ENCODE results near the gene CYP26A1.

CYP26A1 gene

DNA sequence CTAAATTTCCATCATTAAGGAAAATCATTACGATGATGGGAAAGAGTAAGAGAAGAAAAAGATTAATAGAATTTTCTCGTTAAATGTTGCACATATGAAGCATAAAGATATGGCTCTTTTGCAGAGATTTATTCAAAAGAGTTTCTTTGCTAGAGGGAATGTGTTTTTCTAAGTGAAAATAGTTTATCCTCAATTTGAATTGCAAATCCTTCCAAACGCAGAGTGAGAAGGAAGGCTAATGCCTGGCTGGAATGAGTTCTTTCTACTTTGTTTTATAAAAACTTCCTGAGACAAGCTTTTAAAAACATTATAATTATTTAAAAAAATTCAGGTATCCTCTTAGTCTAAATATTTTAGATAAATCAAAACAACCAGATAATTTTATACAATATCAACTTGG lies 14.2 kb downstream of the CYP26A1 start:
- TF ChIP-seq, protein P1, sequence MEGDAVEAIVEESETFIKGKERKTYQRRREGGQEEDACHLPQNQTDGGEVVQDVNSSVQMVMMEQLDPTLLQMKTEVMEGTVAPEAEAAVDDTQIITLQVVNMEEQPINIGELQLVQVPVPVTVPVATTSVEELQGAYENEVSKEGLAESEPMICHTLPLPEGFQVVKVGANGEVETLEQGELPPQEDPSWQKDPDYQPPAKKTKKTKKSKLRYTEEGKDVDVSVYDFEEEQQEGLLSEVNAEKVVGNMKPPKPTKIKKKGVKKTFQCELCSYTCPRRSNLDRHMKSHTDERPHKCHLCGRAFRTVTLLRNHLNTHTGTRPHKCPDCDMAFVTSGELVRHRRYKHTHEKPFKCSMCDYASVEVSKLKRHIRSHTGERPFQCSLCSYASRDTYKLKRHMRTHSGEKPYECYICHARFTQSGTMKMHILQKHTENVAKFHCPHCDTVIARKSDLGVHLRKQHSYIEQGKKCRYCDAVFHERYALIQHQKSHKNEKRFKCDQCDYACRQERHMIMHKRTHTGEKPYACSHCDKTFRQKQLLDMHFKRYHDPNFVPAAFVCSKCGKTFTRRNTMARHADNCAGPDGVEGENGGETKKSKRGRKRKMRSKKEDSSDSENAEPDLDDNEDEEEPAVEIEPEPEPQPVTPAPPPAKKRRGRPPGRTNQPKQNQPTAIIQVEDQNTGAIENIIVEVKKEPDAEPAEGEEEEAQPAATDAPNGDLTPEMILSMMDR (IDR thresholded peaks at IDR 0.05) = no peak

DNA sequence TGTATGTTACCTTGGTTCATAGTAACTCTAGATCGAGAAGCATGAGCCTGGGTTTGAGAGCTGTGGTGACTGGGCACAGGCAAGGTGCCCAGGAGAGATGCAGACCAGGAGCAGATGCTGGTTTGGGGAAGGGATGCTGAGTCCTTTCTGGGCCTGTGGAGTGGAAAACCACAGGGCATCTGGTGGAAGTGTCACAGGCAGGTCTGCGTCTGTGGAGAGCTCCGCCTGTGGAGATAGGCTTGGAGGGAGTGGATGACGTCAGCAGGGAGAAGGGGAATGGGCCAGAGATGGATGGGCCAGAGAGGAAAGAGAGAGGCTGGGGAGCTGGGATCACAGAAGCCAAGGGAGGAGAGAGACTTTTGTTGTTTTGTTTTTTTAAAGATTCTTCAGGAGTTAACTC lies 14.8 kb downstream of the CYP26A1 start:
- TF ChIP-seq, protein P1 (IDR thresholded peaks at IDR 0.05) = no peak

DNA sequence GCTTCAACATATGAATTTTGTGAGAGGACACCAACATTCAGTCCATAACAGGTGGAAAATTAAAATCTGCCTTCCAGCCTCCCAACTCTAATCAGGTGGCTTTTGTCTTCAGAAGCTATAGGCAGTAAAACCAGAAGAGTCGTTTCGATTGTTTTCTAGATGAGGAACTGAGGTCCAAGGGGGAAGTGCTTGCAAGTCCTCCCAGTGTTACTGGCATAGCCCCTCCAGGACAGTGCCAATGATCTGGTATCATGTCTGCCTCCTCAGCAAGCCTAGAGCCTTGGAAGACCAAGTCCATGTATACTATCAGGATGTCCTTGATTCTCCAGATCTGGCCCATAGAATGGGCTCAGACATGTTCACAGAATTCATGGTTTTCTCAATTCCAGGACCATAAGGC lies 16.9 kb downstream of the CYP26A1 start:
- TF ChIP-seq, protein P1 (IDR thresholded peaks at IDR 0.05) = no peak

DNA sequence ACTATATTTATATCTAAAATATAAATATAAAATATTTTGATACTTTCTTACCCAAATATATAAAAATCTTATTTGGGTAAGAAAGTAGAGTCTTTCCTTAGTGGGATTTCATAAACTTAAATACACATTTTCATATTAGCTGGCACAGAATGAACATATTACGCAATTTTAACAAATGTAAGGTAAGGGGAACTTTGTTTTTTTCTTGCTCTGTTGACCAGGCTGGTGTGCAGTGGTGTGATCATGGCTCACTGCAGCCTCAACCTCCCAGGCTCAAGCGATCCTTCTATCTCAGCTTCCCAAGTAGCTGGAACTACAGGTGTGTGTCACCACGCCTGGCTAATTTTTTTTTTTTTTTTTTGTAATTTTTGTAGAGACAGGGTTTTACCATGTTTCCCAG lies 18.3 kb downstream of the CYP26A1 start:
- TF ChIP-seq, protein P1 (IDR thresholded peaks at IDR 0.05) = no peak

DNA sequence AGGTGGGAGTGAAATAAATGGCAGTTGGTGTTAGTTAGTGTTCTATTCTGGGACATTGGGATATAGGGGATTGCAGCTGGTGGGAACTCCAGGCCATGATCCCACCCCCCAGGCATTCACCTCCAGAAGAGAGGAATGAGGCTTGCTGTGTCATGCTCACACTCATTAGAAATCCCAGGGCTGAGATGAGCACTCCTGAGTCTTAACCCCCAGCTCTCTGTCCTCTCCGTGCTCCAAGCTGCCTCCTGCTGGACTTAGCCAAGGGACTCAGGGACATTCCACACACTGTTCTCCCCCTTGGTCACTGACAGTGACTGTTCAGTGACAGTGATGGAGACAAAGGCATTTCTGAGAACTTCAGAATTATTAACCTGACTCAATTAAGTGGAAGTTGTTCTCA lies 21.5 kb downstream of the CYP26A1 start:
- TF ChIP-seq, protein P1 (IDR thresholded peaks at IDR 0.05) = no peak

DNA sequence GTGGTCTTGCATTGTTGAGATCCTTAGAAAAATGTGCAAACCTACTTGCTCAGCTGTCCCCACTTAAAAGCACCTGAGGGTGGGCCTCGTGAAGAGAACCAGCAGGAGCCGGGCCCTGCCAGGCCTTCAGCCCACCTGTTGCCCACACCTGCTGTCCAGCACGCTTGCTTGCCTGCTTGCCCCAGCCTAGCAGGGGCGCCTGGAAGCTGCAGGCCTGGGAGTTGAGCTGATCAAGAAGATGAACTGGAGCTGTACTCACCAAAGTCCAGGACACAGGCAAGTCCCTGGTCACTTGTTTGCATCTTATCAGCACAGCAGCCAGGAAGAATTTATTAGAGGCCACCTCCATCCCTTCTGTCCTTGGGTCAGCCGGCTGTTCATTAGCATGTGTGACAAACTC lies 23.2 kb downstream of the CYP26A1 start:
- TF ChIP-seq, protein P1 (IDR thresholded peaks at IDR 0.05) = no peak

DNA sequence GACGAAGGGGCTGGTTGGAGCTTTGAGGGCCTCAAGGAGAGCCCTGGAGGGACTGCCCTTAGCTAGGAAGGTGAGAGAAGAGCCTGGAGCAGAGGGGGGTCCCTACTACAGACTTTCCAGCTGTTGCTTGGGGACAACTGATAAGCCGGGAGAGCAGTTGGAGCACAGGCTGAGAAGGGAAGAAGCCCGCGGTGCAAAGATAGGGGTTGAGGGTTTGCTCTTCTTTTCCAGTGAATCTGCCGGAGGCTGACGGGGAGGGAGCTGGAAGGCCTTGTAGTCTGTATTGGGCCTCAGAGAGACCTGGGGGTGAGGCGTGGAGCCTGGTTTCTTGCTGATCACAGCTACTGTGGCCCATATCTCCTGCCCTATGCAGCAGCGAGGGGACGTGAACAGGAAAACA lies 23.7 kb downstream of the CYP26A1 start:
- TF ChIP-seq, protein P1 (IDR thresholded peaks at IDR 0.05) = no peak

DNA sequence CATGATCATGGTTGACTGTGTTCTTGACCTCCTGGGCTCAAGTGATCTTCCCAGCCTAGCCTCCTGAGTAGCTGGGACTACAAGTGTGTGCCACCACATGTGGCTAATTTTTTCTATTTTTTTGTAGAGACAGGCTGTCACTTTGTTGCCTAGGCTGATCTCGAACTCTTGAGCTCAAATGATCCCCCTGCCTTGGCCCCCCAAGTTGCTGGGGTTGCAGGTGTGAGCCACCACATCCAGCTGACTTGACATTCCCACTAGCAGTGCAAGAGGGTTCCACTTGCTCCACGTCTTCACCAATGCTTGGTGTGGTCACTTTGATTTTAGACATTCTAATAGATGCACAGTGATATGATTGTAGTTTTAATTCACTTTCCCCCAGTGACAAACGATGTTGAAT lies 25.1 kb downstream of the CYP26A1 start:
- TF ChIP-seq, protein P1 (IDR thresholded peaks at IDR 0.05) = no peak
